H9 (cell line): ENCODE results near the gene CALM1. TPM values are rescaled to one million over a fixed set of nuclear protein-coding genes. Genes with fewer than 3 reads are reported as not detected.

Source experiments
- DNase-seq: peaks from one replicate; pipeline ENCODE4 v3.0.0-alpha.2; 2017
- H2AFZ ChIP-seq: one replicate; pipeline ENCODE4 v1.6.1; 2013; ENCODE audit warnings: mild to moderate bottlenecking, low read length, control low read depth, moderate library complexity
- H2AK5ac ChIP-seq: 2 replicates; pipeline ENCODE4 v1.6.1; 2013; ENCODE audit warnings: low read length, control low read depth, mixed read lengths; ENCODE audit not compliant: insufficient read length
- H2BK120ac ChIP-seq: one replicate; pipeline ENCODE4 v1.6.1; 2013; ENCODE audit warnings: low read depth, mild to moderate bottlenecking, low read length, control low read depth, inconsistent platforms; ENCODE audit not compliant: poor library complexity, severe bottlenecking
- H2BK12ac ChIP-seq: 2 replicates; pipeline ENCODE4 v1.6.1; 2013; ENCODE audit warnings: low read length, control low read depth, mixed read lengths, low read depth; ENCODE audit not compliant: insufficient read length
- H2BK15ac ChIP-seq: 2 replicates; pipeline ENCODE4 v1.6.1; 2013; ENCODE audit warnings: low read depth, low read length, control low read depth
- H2BK20ac ChIP-seq: one replicate; pipeline ENCODE4 v1.6.1; 2013; ENCODE audit warnings: low read depth, mild to moderate bottlenecking, low read length, control low read depth, inconsistent platforms; ENCODE audit not compliant: poor library complexity, severe bottlenecking
- H2BK5ac ChIP-seq: 2 replicates; pipeline ENCODE4 v1.6.1; 2013; ENCODE audit warnings: low read length, control low read depth, mixed read lengths; ENCODE audit not compliant: insufficient read length
- H3K14ac ChIP-seq: 2 replicates; pipeline ENCODE4 v1.6.1; 2013; ENCODE audit warnings: low read length, control low read depth; ENCODE audit not compliant: insufficient read depth
- H3K18ac ChIP-seq: 2 replicates; pipeline ENCODE4 v1.6.1; 2013; ENCODE audit warnings: low read depth, mild to moderate bottlenecking, mixed read lengths, low read length, control low read depth; ENCODE audit not compliant: insufficient read length
- H3K23ac ChIP-seq: 2 replicates; pipeline ENCODE4 v1.6.1; 2013; ENCODE audit warnings: low read length, control low read depth, mixed read lengths, low read depth; ENCODE audit not compliant: insufficient read length
- H3K23me2 ChIP-seq: 2 replicates; pipeline ENCODE4 v1.6.1; 2013; ENCODE audit warnings: low read depth, mild to moderate bottlenecking, mixed read lengths, low read length, control low read depth; ENCODE audit not compliant: insufficient read length, poor library complexity, severe bottlenecking
- H3K27ac ChIP-seq: 2 replicates; pipeline ENCODE4 v1.5.1; 2013; ENCODE audit warnings: low read length, control low read depth, mixed read lengths, low read depth; ENCODE audit not compliant: insufficient read length
- H3K27me3 ChIP-seq: 2 replicates; pipeline ENCODE4 v1.6.1; 2013; ENCODE audit warnings: low read length, control low read depth, inconsistent platforms; ENCODE audit not compliant: insufficient read depth
- H3K4ac ChIP-seq: 2 replicates; pipeline ENCODE4 v1.6.1; 2013; ENCODE audit warnings: low read depth, mild to moderate bottlenecking, control low read depth, inconsistent platforms, low read length, moderate library complexity
- H3K4me1 ChIP-seq: 2 replicates; pipeline ENCODE4 v1.6.1; 2013; ENCODE audit warnings: low read length, control low read depth, inconsistent platforms; ENCODE audit not compliant: insufficient read depth
- H3K4me2 ChIP-seq: 2 replicates; pipeline ENCODE4 v1.6.1; 2013; ENCODE audit warnings: low read length, control low read depth, mixed read lengths; ENCODE audit not compliant: insufficient read length, insufficient read depth
- H3K56ac ChIP-seq: 2 replicates; pipeline ENCODE4 v1.6.1; 2013; ENCODE audit warnings: low read depth, mild to moderate bottlenecking, mixed read lengths, low read length, control low read depth; ENCODE audit not compliant: insufficient read length
- H3K79me1 ChIP-seq: 2 replicates; pipeline ENCODE4 v1.6.1; 2013; ENCODE audit warnings: low read depth, mild to moderate bottlenecking, moderate library complexity, low read length, control low read depth, inconsistent platforms; ENCODE audit not compliant: insufficient read depth, poor library complexity, severe bottlenecking
- H3K79me2 ChIP-seq: 2 replicates; pipeline ENCODE4 v1.6.1; 2013; ENCODE audit warnings: low read length, control low read depth, inconsistent platforms; ENCODE audit not compliant: insufficient read depth
- H3K9ac ChIP-seq: 2 replicates; pipeline ENCODE4 v1.6.1; 2013; ENCODE audit warnings: low read length, control low read depth, mixed read lengths; ENCODE audit not compliant: insufficient read length; ENCODE audit errors: extremely low read depth
- H3K9me3 ChIP-seq: one replicate; pipeline ENCODE4 v1.6.1; 2013; ENCODE audit warnings: low read depth, low read length, inconsistent platforms; ENCODE audit not compliant: control insufficient read depth
- H3T11ph ChIP-seq: one replicate; pipeline ENCODE4 v1.6.1; 2013; ENCODE audit warnings: mild to moderate bottlenecking, low read length, control low read depth, inconsistent platforms
- H4K20me1 ChIP-seq: one replicate; pipeline ENCODE4 v1.6.1; 2013; ENCODE audit not compliant: control insufficient read depth, insufficient read length, insufficient read depth
- H4K5ac ChIP-seq: 2 replicates; pipeline ENCODE4 v1.6.1; 2013; ENCODE audit warnings: low read depth, mild to moderate bottlenecking, mixed read lengths, low read length, control low read depth; ENCODE audit not compliant: insufficient read length
- H4K8ac ChIP-seq: replicated peaks from 2 replicates; pipeline ENCODE4 v1.6.1; 2013; ENCODE audit warnings: low read length, control low read depth, mixed read lengths, low read depth; ENCODE audit not compliant: insufficient read length
- H4K91ac ChIP-seq: 2 replicates; pipeline ENCODE4 v1.6.1; 2013; ENCODE audit warnings: low read depth, mild to moderate bottlenecking, moderate library complexity, mixed read lengths, low read length, control low read depth; ENCODE audit not compliant: insufficient read length
- H3K27ac Mint-ChIP-seq, 3 experiments: 2 replicates in 2 of 3; 3 replicates in 1 of 3; pipeline ENCODE4 v1.8.0; 2020 to 2021; ENCODE audit warnings: mixed read lengths in 3 of 3, mild to moderate bottlenecking in 1 of 3, moderate library complexity in 1 of 3
- H3K27me3 Mint-ChIP-seq: 2 replicates; pipeline ENCODE4 v1.8.0; 2021; ENCODE audit warnings: low read depth, mild to moderate bottlenecking, moderate library complexity, mixed read lengths
- H3K36me3 Mint-ChIP-seq, 3 experiments: 2 replicates in 2 of 3; 3 replicates in 1 of 3; pipeline ENCODE4 v1.8.0; 2020 to 2021; ENCODE audit warnings: low read depth in 3 of 3, mixed read lengths in 3 of 3; ENCODE audit not compliant: insufficient read depth in 1 of 3
- H3K4me1 Mint-ChIP-seq, 2 experiments: 2 replicates each; pipeline ENCODE4 v1.8.0; 2020; ENCODE audit warnings: mixed read lengths in 2 of 2
- H3K4me3 Mint-ChIP-seq, 2 experiments: 2 replicates in 1 of 2; 3 replicates in 1 of 2; pipeline ENCODE4 v1.8.0; 2020 to 2021; ENCODE audit warnings: mild to moderate bottlenecking in 2 of 2, mixed read lengths in 2 of 2, moderate library complexity in 1 of 2
- H3K9me3 Mint-ChIP-seq, 2 experiments: 2 replicates in 1 of 2; 3 replicates in 1 of 2; pipeline ENCODE4 v1.8.0; 2020; ENCODE audit warnings: mild to moderate bottlenecking in 2 of 2, mixed read lengths in 2 of 2, moderate library complexity in 1 of 2
- CTCF ChIP-seq: fragments of 200-600 bp; sonication (generic); conservative IDR thresholded peaks from 3 replicates; pipeline ENCODE4 v1.8.0; 2021; ENCODE audit warnings: antibody characterized with exemption, mild to moderate bottlenecking
- WGBS: extraction: QIAGEN DNeasy Blood & Tissue Kit; methylation state at CpG from one replicate; pipeline ENCODE4 v1.1.7; 2013; ENCODE audit warnings: missing lambda C conversion rate, low lambda C conversion rate, mixed read lengths; ENCODE audit not compliant: insufficient read length; ENCODE audit errors: extremely low coverage; 5-methylcytosine and 5-hydroxymethylcytosine counted together
- long read RNA-seq: library from polyadenylated mRNA; unstranded; transcript quantifications from one replicate; pipeline ENCODE4 v2.0.0, GENCODE V29; 2020
- total RNA-seq: library from RNA; stranded (reverse); gene quantifications from 2 replicates; pipeline ENCODE4 v1.2.1, GENCODE V29; 2021

Gene CALM1
- 354 TPM in 2 replicates for total RNA-seq
- long read RNA-seq, full-length matches to known transcripts, result 1,558 of 1,616 reads
- long read RNA-seq, partial matches to known transcripts, result 3 of 1,616 reads
- long read RNA-seq, other reads (novel, unspliced or antisense), result 55 of 1,616 reads

DNA sequence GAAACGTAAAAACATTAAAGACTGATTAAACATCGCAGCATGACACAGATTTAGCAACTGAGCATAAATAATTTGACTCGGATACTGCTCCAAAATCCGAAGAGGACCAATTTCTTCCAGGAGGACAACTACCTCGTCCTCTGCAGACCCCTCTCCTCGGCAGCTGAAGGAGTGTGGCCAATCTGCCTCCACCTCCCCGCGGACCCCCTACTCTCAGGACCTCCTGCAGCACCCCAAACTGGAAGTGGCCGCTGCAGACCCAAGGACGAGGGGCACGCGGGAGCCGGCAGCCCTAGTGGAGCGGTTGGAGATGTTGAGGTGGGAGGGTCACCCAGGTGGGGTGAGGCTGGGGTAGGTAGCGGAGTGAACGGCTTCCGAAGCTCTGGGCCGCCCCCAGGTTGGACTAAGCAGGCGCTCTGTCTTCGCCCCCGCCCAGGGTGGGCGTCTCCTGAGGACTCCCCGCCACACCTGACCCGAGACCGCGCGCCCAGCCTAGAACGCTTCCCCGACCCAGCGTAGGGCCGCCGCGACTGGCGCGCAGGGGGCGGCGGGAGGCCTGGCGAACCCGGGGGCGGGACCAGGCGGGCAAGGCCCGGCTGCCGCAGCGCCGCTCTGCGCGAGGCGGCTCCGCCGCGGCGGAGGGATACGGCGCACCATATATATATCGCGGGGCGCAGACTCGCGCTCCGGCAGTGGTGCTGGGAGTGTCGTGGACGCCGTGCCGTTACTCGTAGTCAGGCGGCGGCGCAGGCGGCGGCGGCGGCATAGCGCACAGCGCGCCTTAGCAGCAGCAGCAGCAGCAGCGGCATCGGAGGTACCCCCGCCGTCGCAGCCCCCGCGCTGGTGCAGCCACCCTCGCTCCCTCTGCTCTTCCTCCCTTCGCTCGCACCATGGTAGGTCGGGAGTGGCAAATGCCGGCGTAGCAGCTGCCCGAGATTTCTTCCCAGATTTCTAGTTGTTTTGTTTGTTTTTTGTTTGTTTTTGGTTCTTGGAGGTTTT lies at the start of gene CALM1:
CALM1 (plus strand) TSS at position 689 of the 999 bp plus-strand sequence; CDS start at position 891, 202 bp downstream.
- peak; percentile 93 for DNase-seq
- H4K91ac ChIP-seq, result no peak within 1 kb of the TSS
- H2BK20ac ChIP-seq, result no peak within 1 kb of the TSS
- peaks cover 13 to 25% of the 10 kb centered on the region in 2 experiments for H3K4me1 Mint-ChIP-seq
- H3K4me2 ChIP-seq, result peak within 1 kb of the TSS; percentile 86
- peak within 1 kb of the TSS; percentile 72 to 95 (median 94); a peak in 5 of 7 replicates for H3K27ac Mint-ChIP-seq
- H3K27ac ChIP-seq, result no peak within 1 kb of the TSS
- H3K23ac ChIP-seq, result no peak within 1 kb of the TSS
- peak within 1 kb of the TSS; percentile 79 for H3K18ac ChIP-seq
- H3T11ph ChIP-seq, result no peak within 1 kb of the TSS
- no peak within 1 kb of the TSS for H4K5ac ChIP-seq
- H2BK12ac ChIP-seq, result no peak within 1 kb of the TSS
- no peak within 1 kb of the TSS for H4K8ac ChIP-seq
- peak within 1 kb of the TSS; percentile 59 for H3K9ac ChIP-seq
- no peak within 1 kb of the TSS for H2BK120ac ChIP-seq
- no peak within 1 kb of the TSS for H2BK5ac ChIP-seq
- H3K56ac ChIP-seq, result no peak within 1 kb of the TSS
- no peaks in the 10 kb centered on the region for H3K27me3 ChIP-seq
- peak within 1 kb of the TSS; percentile 93 to 97 for H3K4me3 Mint-ChIP-seq
- H3K4ac ChIP-seq, result no peak within 1 kb of the TSS
- H3K14ac ChIP-seq, result peak within 1 kb of the TSS; percentile 51; the same call in 1 of the 2 replicates
- TF ChIP-seq CTCF, result no peak
- no peak within 1 kb of the TSS for H2BK15ac ChIP-seq
- H3K36me3 Mint-ChIP-seq, result peaks cover 16 to 22% (median 18%) of the 10 kb centered on the region in 3 experiments; a peak in 6 of 7 replicates
- no CpG with 5 or more reads among the region's 89 CpGs for WGBS
- no peak within 1 kb of the TSS for H2AFZ ChIP-seq
- H3K4me1 ChIP-seq, result no peaks in the 10 kb centered on the region
- peaks cover 7% of the 10 kb centered on the region for H3K23me2 ChIP-seq
- no peaks in the 10 kb centered on the region for H3K9me3 ChIP-seq
- peaks cover 0 to 3% of the 10 kb centered on the region in 2 experiments; a peak in 1 of 5 replicates for H3K9me3 Mint-ChIP-seq
- no peak within 1 kb of the TSS for H2AK5ac ChIP-seq
- peaks cover 3% of the 10 kb centered on the region; the same call in 1 of the 2 replicates for H3K79me2 ChIP-seq
- no peaks in the 10 kb centered on the region for H3K79me1 ChIP-seq
- H3K27me3 Mint-ChIP-seq, result peaks cover 7% of the 10 kb centered on the region
- H4K20me1 ChIP-seq, result no peaks in the 10 kb centered on the region
